OCI-LY3 (cell line): ENCODE data around the gene FUS.

Experiments used
- EZH2phosphoT487 ChIP-seq: fragments of 200-600 bp; shearing (Covaris generic); IDR thresholded peaks from 2 replicates; pipeline ENCODE4 v1.6.1; 2018; ENCODE audit warnings: antibody characterized with exemption, mixed run types, low read depth
- TF ChIP-seq, protein P1 (sequence below): fragments of 200-600, 300-600 bp; sonication (generic); IDR thresholded peaks from 2 replicates; pipeline ENCODE4 v1.5.1; 2014; ENCODE audit warnings: antibody characterized with exemption, low read length, low read depth

DNA sequence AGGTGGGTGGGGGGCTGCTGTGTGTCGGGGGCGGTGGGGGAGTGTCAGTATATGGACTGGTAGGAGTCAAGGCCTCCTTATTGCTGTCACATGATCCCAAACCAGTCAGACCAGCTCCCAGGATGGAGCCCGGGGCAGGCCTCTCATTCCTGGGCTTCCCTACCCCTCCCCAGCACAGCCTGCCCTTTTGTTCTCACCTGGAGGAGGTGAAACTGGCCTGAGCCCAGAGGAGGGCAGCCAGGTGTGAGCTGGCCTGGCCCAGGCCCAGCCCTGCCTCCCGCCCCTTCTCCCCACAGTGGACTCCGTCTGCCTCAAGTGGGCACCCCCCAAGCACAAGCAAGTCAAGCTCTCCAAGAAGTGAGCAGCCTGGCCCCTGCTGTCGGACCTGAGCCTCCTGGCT lies 49.0 kb upstream of the FUS start:
- TF ChIP-seq, protein P1, sequence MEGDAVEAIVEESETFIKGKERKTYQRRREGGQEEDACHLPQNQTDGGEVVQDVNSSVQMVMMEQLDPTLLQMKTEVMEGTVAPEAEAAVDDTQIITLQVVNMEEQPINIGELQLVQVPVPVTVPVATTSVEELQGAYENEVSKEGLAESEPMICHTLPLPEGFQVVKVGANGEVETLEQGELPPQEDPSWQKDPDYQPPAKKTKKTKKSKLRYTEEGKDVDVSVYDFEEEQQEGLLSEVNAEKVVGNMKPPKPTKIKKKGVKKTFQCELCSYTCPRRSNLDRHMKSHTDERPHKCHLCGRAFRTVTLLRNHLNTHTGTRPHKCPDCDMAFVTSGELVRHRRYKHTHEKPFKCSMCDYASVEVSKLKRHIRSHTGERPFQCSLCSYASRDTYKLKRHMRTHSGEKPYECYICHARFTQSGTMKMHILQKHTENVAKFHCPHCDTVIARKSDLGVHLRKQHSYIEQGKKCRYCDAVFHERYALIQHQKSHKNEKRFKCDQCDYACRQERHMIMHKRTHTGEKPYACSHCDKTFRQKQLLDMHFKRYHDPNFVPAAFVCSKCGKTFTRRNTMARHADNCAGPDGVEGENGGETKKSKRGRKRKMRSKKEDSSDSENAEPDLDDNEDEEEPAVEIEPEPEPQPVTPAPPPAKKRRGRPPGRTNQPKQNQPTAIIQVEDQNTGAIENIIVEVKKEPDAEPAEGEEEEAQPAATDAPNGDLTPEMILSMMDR: no peak
- TF ChIP-seq EZH2phosphoT487: no peak
